ENCODE results near the gene TRPC4AP. TPM values are rescaled to one million over a fixed set of nuclear protein-coding genes. Genes with fewer than 3 reads are reported as not detected.

TRPC4AP gene
- total and polyA plus RNA-seq, 10 of the 15 experiments (the other 5 are each of a cell fraction or from before 2014, with no cell fraction given): 1.1 to 61.7 (median 41.2) TPM

- Histone ChIP-seq H3K4me1 (ENCODE audit: control insufficient read depth, insufficient read depth, low read length) (no peaks in the 10 kb centered on the region), H3K27ac (ENCODE audit: control insufficient read depth, insufficient read depth) (no peak overlapping the region), H3K4me3 (no peak overlapping the region), H3K27me3 (replicated peaks in 1 of 2; ENCODE audit: control insufficient read depth in 2 of 2, insufficient read depth in 2 of 2, low read length in 1 of 2) (no peaks in the 10 kb centered on the region), H3K4me2 (ENCODE audit: control insufficient read depth, insufficient read depth) (no peak overlapping the region), H3K9me3 (replicated peaks; ENCODE audit: control insufficient read depth, insufficient read depth, low read length) (no peaks in the 10 kb centered on the region), H3K36me3 (ENCODE audit: control insufficient read depth in 2 of 2, insufficient read depth in 2 of 2, low read length in 1 of 2) (peaks cover 3 to 26% of the 10 kb centered on the region in 2 experiments; a peak in 3 of 4 replicates), H4K20me1 (ENCODE audit: control insufficient read depth, insufficient read depth) (no peaks in the 10 kb centered on the region), H3K79me2 (ENCODE audit: control insufficient read depth, insufficient read depth, low read length) (no peaks in the 10 kb centered on the region), H3K9ac (ENCODE audit: control insufficient read depth, insufficient read depth, low read length) (no peak overlapping the region), H2AFZ (ENCODE audit: control insufficient read depth, low read depth, low read length) (no peak overlapping the region)
- ChIA-PET SMC1A (ENCODE audit: uncharacterized antibody, unreplicated experiment) (interaction anchor here (0.5 to 1.1 kb wide), 2 partner anchors 55 to 98 kb away, joined by 3 read pairs; no protein-coding TSS in a partner anchor), POLR2A (no interaction called here), RAD21 (ENCODE audit: unreplicated experiment) (no interaction called here), CTCF (no interaction called here)
- intact Hi-C loops (cut with micrococcal nuclease; ENCODE audit: unreplicated experiment) (no loop called here), in situ Hi-C loops (cut with MboI) (no loop called here)
- no peak for DNase-seq (ENCODE audit: low read depth, low spot score)
- BruUV-seq (replicated peaks): no TSS peak
- TF ChIP-seq POLR2A (IDR thresholded peaks at IDR 0.05; ENCODE audit: low read depth, low read length): peak; percentile 39; the same call in 1 of the 2 replicates
- TF ChIP-seq DPF2 (IDR thresholded peaks at IDR 0.05): no peak
- FAIRE-seq: no peak
- no peak for ATAC-seq
- 97% methylated on average over 26 of the region's 28 CpGs for WGBS (ENCODE audit: insufficient coverage, insufficient replicate concordance, low lambda C conversion rate, missing lambda C conversion rate)
Observed at GRCh38 chr20:34998331-34998950, 94.2 kb downstream of the TRPC4AP start.

GRCh38 chr20:34997774-34998173, 94.8 kb downstream of the TRPC4AP start:
- peaks cover 2 to 23% of the 10 kb centered on the region in 2 experiments; a peak in 3 of 4 replicates for H3K36me3 ChIP-seq (ENCODE audit: control insufficient read depth in 2 of 2, insufficient read depth in 2 of 2, low read length in 1 of 2)
- no peak overlapping the region for H3K4me3 ChIP-seq
- H2AFZ ChIP-seq (ENCODE audit: control insufficient read depth, low read depth, low read length): no peak overlapping the region
- ATAC-seq (no peak), DNase-seq (ENCODE audit: low read depth, low spot score) (no peak), FAIRE-seq (no peak)
- no peak overlapping the region for H3K27ac ChIP-seq (ENCODE audit: control insufficient read depth, insufficient read depth)
- SMC1A ChIA-PET (ENCODE audit: uncharacterized antibody, unreplicated experiment): no interaction called here
- BruUV-seq (replicated peaks): no TSS peak
- H3K79me2 ChIP-seq (ENCODE audit: control insufficient read depth, insufficient read depth, low read length): no peaks in the 10 kb centered on the region
- H3K4me1 ChIP-seq (ENCODE audit: control insufficient read depth, insufficient read depth, low read length): no peaks in the 10 kb centered on the region
- no peak overlapping the region for H3K4me2 ChIP-seq (ENCODE audit: control insufficient read depth, insufficient read depth)
- POLR2A ChIA-PET: interaction anchor here (0.6 kb wide), 1 partner anchor 135 kb away, joined by 3 read pairs; no protein-coding TSS in a partner anchor
- H4K20me1 ChIP-seq (ENCODE audit: control insufficient read depth, insufficient read depth): no peaks in the 10 kb centered on the region
- in situ Hi-C loops (cut with MboI) (no loop called here), intact Hi-C loops (cut with micrococcal nuclease; ENCODE audit: unreplicated experiment) (no loop called here)
- RAD21 ChIA-PET (ENCODE audit: unreplicated experiment): no interaction called here
- no peaks in the 10 kb centered on the region for H3K9me3 ChIP-seq (replicated peaks; ENCODE audit: control insufficient read depth, insufficient read depth, low read length)
- no peaks in the 10 kb centered on the region for H3K27me3 ChIP-seq (replicated peaks in 1 of 2; ENCODE audit: control insufficient read depth in 2 of 2, insufficient read depth in 2 of 2, low read length in 1 of 2)
- no peak overlapping the region for H3K9ac ChIP-seq (ENCODE audit: control insufficient read depth, insufficient read depth, low read length)
- 90% methylated on average over 2 of the region's 2 CpGs for WGBS (ENCODE audit: insufficient coverage, insufficient replicate concordance, low lambda C conversion rate, missing lambda C conversion rate)
- CTCF ChIA-PET: no interaction called here
- TF ChIP-seq ZNF217 (IDR thresholded peaks at IDR 0.05): no peak
- TF ChIP-seq PAX5 (IDR thresholded peaks at IDR 0.05; ENCODE audit: borderline replicate concordance, low read depth, low read length): no peak
- no peak for TF ChIP-seq MEF2A (IDR thresholded peaks at IDR 0.05; ENCODE audit: insufficient read depth, low read depth, low read length)
- TF ChIP-seq RUNX3 (IDR thresholded peaks at IDR 0.05; ENCODE audit: low read length): no peak
- TF ChIP-seq CREM (IDR thresholded peaks at IDR 0.05; ENCODE audit: low read depth): no peak
- no peak for TF ChIP-seq NKRF (conservative IDR thresholded peaks at IDR 0.05)
- no peak for TF ChIP-seq SP1 (IDR thresholded peaks at IDR 0.05; ENCODE audit: low read depth, low read length)
- no peak for TF ChIP-seq IKZF1 (conservative IDR thresholded peaks at IDR 0.05)

All from GM12878 (cell line).